ENCODE results near the gene MXRA7.
"Not testable (repeated sequence)": the region's sequence is repeated elsewhere in the genome, so short reads cannot be mapped to it uniquely, and the experiment has no call there.

MXRA7 gene

GRCh38 chr17:76641501-76641900, 69.3 kb downstream of the MXRA7 start:
- no peak for DNase-seq

GRCh38 chr17:76640550-76641380, 70.0 kb downstream of the MXRA7 start:
- DNase-seq, result no peak

- DNase-seq, result no peak
Observed at GRCh38 chr17:76638263-76638662, 72.5 kb downstream of the MXRA7 start.

- DNase-seq, result not testable (repeated sequence)
Observed at GRCh38 chr17:76636486-76637206, 74.1 kb downstream of the MXRA7 start.

- DNase-seq, result no peak
Observed at GRCh38 chr17:76635659-76636360, 75.0 kb downstream of the MXRA7 start.

GRCh38 chr17:76635039-76635438, 75.7 kb downstream of the MXRA7 start:
- no peak for DNase-seq

GRCh38 chr17:76633628-76634328, 77.0 kb downstream of the MXRA7 start:
- DNase-seq, result no peak

- no peak for DNase-seq
Observed at GRCh38 chr17:76631821-76632565, 78.8 kb downstream of the MXRA7 start.

GRCh38 chr17:76630151-76630550, 80.6 kb downstream of the MXRA7 start:
- DNase-seq, result no peak

All from retina (tissue), 1 donor.